Measurements from ENCODE around the gene FUT1. TPM values are rescaled to one million over a fixed set of nuclear protein-coding genes. Genes with fewer than 3 reads are reported as not detected.

Gene FUT1
- 10 to 100 TPM; 14.8 to 79.1 TPM for total RNA-seq

GRCh38 chr19:48752496-48753365 is at the start of gene FUT1:
TSS of gene FUT1 (minus strand) at chr19:48752641. CDS start at chr19:48751281, 1,360 bp downstream.
- H3K36me3 ChIP-seq (replicated peaks in 1 of 2; ENCODE audit: insufficient read depth in 1 of 2, low read depth in 2 of 2): no peaks in the 10 kb centered on the region
- peaks cover 57% of the 10 kb centered on the region for H3K4me1 ChIP-seq
- intact Hi-C loops (cut with DNase I): no loop called here
- WGBS, 2 donors: 1 to 4% methylated on average over 9 to 72 of the region's 73 CpGs
- peak within 1 kb of the TSS; percentile 28 to 44 for H3K4me3 ChIP-seq
- H3K27ac ChIP-seq: peak within 1 kb of the TSS; percentile 80 to 94 (median 88)
- no peaks in the 10 kb centered on the region for H3K27me3 ChIP-seq
- ATAC-seq: peak; percentile 88
- TF ChIP-seq POLR2A (IDR thresholded peaks at IDR 0.05): peak; percentile 82 to 84 (median 83)
- TF ChIP-seq, protein P1, sequence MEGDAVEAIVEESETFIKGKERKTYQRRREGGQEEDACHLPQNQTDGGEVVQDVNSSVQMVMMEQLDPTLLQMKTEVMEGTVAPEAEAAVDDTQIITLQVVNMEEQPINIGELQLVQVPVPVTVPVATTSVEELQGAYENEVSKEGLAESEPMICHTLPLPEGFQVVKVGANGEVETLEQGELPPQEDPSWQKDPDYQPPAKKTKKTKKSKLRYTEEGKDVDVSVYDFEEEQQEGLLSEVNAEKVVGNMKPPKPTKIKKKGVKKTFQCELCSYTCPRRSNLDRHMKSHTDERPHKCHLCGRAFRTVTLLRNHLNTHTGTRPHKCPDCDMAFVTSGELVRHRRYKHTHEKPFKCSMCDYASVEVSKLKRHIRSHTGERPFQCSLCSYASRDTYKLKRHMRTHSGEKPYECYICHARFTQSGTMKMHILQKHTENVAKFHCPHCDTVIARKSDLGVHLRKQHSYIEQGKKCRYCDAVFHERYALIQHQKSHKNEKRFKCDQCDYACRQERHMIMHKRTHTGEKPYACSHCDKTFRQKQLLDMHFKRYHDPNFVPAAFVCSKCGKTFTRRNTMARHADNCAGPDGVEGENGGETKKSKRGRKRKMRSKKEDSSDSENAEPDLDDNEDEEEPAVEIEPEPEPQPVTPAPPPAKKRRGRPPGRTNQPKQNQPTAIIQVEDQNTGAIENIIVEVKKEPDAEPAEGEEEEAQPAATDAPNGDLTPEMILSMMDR (IDR thresholded peaks at IDR 0.05): peak in 6 of 7 experiments; percentile 18 to 78 (median 61)
- no peaks in the 10 kb centered on the region for H3K9me3 ChIP-seq
- peak; percentile 94 to 98 (median 96) for DNase-seq

GRCh38 chr19:48799358-48800300 is 47.2 kb upstream of the FUT1 start:
- intact Hi-C loops (cut with DNase I): loop anchor here (5.0 kb wide), 1 partner anchor 33 kb away; no protein-coding TSS in a partner anchor
- DNase-seq (no peak), ATAC-seq (no peak)
- Histone ChIP-seq H3K4me3 (no peak overlapping the region), H3K27me3 (no peaks in the 10 kb centered on the region), H3K4me1 (peaks cover 16% of the 10 kb centered on the region), H3K27ac (peak overlapping the region in 2 of 4 donors; percentile 12 to 44), H3K36me3 (replicated peaks in 1 of 2; ENCODE audit: insufficient read depth in 1 of 2, low read depth in 2 of 2) (peaks cover 0 to 2% of the 10 kb centered on the region in 2 donors), H3K9me3 (no peaks in the 10 kb centered on the region)
- 91% methylated on average over 15 to 27 of the region's 44 CpGs for WGBS, 2 donors
- TF ChIP-seq, protein P1 (IDR thresholded peaks at IDR 0.05): no peak
- no peak for TF ChIP-seq POLR2A (IDR thresholded peaks at IDR 0.05)

- peak overlapping the region in 1 of 4 donors; percentile 44 for H3K27ac ChIP-seq
- H3K9me3 ChIP-seq: no peaks in the 10 kb centered on the region
- 64% methylated on average over 6 of the region's 6 CpGs; no CpG with 5 or more reads in 1 of the 2 donors for WGBS, 2 donors
- no peaks in the 10 kb centered on the region for H3K27me3 ChIP-seq
- intact Hi-C loops (cut with DNase I): loop anchor here (5.0 kb wide), 1 partner anchor 33 kb away; no protein-coding TSS in a partner anchor
- H3K36me3 ChIP-seq (replicated peaks in 1 of 2; ENCODE audit: insufficient read depth in 1 of 2, low read depth in 2 of 2): peaks cover 0 to 2% of the 10 kb centered on the region in 2 donors
- H3K4me3 ChIP-seq: no peak overlapping the region
- DNase-seq (no peak), ATAC-seq (no peak)
- TF ChIP-seq, protein P1 (IDR thresholded peaks at IDR 0.05): no peak
- TF ChIP-seq POLR2A (IDR thresholded peaks at IDR 0.05): no peak
- peaks cover 17% of the 10 kb centered on the region for H3K4me1 ChIP-seq
Measured at GRCh38 chr19:48798937-48799336, 46.5 kb upstream of the FUT1 start.

DNA sequence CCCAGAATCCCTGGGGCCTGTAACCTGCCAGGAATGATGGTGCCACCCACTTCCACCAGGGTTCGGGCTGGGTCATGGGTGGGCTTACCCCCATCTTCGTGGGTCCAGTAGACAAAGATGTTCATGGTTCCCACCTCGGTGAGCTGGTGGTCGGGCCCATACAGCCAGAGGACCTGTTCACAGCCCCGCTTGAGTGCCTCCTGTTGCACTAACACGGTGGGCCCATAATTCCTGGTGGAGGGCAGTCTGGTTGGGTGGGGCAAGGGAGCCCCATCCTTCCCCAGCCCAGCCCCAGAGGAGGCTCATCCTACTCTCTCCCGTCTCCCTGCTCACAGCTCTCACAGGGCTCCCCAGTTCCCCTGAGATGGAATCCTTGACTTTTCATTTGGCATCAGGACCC is 44.7 kb upstream of the FUT1 start:
- intact Hi-C loops (cut with DNase I): loop anchor here (5.0 kb wide), 1 partner anchor 35 kb away; no protein-coding TSS in a partner anchor
- Histone ChIP-seq H3K36me3 (replicated peaks in 1 of 2; ENCODE audit: insufficient read depth in 1 of 2, low read depth in 2 of 2) (peaks cover 0 to 2% of the 10 kb centered on the region in 2 donors), H3K27me3 (no peaks in the 10 kb centered on the region), H3K27ac (no peak overlapping the region), H3K9me3 (no peaks in the 10 kb centered on the region), H3K4me1 (peaks cover 17% of the 10 kb centered on the region), H3K4me3 (no peak overlapping the region)
- WGBS, 2 donors: 80 to 100% methylated on average over 3 to 7 of the region's 7 CpGs
- DNase-seq (no peak), ATAC-seq (no peak)
- TF ChIP-seq POLR2A (IDR thresholded peaks at IDR 0.05): no peak
- TF ChIP-seq, protein P1 (IDR thresholded peaks at IDR 0.05): no peak
